HG02973 (cell line): ENCODE results near the gene ITPR1.

ENCODE experiments used
- ATAC-seq: cut with Tn5 transposase; IDR thresholded peaks from one replicate; pipeline ENCODE4 v1.9.1; 2021; ENCODE audit warnings: moderate library complexity; ENCODE audit not compliant: unreplicated experiment

The ITPR1 gene

DNA sequence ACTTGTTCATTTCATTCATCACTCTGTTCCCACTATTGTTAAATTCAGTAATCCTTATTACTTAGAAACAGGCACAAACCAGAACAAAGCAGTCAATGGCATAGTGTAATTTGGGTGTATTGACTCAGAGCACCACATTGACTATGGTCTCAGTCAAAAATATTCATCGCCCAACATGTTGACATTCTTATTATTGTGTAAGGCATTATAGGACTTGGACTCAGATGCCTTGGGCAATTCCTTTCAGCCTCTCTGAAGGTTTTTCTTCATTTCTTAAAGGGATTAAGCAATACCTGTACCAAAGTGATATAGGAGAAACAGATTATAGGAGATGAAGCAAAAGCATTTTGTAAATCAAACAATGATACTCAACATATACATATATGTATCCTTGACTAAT, 371.4 kb downstream of the ITPR1 start:
- ATAC-seq = no peak

DNA sequence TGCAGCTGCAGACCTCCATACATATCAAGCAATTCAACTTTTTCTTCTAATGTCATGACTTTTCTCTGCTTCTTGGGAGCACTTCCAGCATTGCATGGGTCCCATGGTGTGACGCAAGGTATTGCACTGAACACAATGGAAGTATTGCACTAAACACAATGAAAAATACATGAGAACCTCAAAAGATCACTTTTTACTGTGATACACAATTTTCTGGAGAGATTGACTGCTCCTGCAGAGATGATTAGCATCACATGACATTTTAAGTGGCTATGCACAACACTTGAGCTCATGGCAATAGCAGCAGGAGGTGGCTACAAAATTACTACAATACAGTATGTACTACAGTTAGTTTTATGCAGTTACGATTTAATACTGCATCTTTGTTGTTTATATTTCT, 372.6 kb downstream of the ITPR1 start:
- no peak for ATAC-seq

DNA sequence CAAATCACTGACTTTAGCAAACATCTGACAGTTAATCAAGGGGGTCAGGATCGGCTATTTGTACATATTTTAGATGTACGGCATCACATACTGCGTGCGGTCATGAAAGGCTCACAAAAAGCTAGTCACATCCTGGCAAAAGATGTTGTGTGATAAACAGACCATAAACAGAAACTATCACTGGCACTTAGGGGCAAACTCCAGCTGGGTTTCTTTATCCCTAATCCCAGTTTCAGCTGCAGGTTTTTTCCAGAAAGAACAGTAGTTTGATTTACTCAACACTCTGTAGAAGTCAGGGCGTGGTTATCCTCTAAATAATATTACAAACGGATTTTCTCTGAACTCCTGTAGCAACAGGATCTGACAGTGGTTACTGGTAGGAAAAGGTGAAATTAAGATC, 373.7 kb downstream of the ITPR1 start:
- no peak for ATAC-seq

DNA sequence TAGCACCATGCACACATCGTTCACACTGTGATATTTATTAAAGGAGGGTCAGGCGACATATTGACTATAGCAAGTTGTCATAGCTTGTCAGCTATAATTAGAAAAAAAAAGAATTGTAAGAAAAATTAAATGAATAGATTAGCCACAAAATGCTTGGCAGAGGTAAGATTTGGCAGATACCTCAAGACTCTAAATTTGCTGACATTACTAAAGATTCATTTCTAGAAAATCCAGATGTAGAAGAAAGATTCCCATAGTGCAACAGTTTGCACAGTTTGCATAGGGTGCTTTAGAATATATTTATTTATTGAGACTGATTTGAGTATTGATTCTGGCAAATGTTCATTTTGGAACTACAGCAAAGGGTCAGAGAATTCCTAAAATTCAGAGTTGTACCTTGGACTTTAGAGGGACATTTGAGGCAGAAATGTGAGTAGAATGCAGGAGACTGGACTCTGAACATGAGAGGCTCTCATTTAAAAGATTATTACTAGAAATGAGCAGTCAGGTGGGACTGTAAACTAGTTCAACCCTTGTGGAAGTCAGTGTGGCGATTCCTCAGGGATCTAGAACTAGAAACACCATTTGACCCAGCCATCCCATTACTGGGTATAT, 384.1 kb downstream of the ITPR1 start:
- ATAC-seq = no peak

DNA sequence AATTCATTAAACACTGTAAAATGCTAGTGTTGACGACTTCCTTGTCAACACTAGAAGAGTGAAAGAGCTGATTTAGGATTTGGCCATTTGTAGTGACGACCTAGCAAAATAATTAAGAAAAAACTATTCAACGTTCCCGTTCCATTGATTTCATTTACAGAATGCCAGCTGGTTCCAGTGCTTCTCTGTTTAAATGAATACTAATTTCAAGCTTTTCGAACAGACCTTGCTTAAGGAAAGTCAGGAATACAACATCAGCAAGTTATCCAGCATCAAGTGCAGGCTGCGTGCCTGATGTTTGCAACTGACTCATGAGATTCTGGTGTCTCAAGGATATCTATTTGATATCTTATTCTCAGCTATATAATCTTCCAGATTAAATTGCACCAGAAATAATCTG, 387.7 kb downstream of the ITPR1 start:
- ATAC-seq = no peak

DNA sequence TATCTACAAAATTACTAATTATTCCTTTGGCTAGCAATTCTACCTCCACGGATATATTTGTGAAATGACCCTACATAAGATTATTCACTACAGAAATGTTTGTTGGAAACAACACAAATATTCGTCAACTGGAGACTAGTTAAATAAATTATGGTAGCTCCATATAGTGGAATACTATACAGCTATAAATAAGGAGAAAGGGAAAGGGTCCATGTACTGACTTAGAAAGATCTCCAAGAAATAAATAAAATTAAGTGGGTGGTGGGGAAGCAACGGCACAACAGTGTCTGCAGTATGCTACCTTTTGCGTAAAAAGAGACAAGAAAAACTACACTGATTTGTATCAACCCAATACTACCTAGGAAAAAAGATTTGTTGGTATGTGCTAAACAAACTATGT, 389.4 kb downstream of the ITPR1 start:
- ATAC-seq = no peak

DNA sequence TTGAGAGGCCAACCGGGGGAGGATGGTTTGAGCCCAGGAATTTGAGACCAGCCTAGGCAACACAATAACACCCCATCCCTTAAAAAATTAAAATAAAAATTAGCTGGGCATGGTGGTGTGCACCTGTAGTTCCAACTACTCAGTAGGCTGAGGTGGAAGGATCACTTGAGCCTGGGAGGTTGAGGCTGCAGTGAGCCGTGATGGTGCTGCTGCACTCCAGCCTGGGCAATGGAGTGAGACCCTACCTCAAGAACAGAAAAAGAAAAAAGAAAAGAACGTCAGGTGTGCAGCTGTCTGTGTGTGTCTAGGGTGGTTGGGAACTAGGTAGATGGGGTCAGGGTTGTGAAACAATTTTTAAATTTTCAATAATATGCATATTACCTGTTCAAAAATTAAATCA, 389.9 kb downstream of the ITPR1 start:
- ATAC-seq = no peak

DNA sequence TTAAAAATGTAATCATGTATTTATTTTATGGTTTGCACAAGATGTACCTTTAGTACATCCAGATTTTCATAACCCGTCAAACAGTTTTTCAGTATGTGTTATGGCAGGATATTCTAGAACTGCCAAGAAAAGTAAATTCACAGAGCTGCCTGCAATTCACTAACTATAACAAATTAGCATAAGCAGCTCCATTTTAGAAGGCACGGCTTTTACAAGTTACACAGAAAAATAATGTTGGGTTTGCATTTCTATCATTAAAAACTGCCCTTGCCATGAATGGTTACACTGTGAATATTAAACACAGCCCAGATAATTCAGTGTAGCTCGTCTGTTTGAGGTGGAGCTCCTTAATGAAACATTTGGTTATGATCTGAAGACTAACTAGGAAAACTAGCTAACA, 391.7 kb downstream of the ITPR1 start:
- ATAC-seq = no peak

DNA sequence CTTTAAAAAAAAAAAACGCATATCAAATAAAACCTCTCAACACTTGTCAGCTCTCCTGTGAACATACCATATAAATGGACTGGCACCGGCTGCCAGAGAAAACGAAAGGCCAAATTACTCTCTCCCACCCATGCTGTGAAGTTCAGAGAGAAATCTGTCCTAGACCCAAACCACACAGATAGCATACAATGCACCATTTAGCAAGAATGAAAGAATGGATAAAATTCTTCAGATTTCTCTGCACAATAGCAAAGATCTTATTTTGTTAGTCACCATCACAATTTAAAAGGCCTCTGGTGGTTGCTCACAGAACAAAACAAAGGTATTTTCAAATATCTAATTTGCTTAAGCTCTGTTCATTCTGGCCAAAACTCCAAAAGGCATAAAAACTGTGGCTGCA, 392.2 kb downstream of the ITPR1 start:
- no peak for ATAC-seq

DNA sequence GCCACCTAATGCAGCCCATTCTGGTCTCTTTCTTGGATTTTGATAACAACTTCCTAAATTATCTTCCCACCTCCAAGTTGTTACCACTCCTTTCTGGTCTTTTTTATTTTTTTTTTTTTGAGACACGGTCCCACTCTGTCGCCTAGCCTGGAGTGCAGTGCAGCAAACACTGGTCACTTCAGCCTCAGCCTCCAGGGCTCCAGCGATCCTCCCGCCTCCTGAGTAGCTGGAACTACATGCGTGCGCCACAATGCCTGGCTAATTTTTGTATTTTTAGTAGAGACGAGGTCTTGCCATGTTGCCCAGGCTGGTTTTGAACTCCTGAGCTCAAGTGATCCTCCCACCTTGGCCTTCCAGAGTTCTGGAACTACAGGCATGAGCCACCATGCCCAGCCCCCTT, 393.3 kb downstream of the ITPR1 start:
- no peak for ATAC-seq

DNA sequence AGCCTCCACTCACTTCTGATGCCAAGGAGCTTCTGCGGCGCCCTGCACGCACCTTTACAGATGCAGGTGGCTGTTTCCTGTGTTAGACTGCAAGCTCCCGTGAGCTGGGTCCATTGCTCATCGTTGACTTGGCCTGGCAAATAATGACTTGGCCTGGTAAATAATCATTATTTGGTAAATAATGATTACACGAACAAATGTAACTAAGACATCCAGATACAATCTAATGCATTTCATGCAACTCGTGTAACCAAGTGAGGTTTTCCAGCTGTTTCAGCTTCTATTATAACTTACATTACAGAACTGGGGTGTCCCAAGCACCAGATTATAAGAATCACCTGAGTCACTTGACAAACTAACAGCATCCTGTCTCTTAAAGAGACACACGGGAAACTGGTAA, 394.0 kb downstream of the ITPR1 start:
- no peak for ATAC-seq

DNA sequence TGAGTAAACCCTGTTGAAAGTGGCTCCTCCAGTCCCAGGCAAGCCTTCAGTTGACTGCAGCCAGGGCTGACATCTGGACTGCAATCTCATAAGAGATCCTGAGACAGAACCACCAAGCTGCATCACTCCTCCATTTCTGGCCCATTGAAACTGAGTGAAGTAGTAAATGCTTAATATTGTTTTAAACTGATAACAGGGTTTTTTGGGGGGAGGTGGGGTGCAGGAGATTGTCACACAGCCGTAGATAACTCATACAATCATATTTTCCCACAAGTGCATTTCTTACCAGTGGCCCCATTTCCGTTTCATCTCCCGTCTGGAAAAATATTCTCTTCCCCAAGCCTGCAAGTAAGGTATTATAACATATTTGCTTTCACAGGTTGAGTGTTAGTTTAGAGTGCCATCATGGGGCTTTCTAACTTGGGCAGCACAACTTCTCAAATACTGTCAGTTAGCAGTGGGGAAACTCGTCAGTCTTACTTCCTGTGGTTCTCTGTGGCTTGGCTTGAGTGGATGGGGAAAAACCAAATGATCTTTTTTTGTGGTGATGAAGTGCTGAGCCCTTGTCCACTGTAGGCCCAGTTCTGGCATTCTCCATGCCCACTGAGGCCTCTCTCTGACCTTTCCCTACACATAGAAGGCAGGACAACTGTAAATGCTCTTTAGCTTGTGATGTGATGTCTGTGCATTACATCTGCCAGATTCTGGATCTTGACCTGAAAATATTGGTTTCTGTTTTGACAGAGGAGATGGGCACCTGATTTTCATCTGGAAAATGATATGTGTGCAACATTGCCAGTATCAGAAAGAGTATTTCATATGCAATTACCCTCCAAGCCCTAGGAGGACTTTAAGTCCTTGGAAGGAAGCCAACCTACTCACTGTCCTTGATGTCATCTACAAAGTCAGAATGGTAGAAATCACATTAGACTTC, 396.0 kb downstream of the ITPR1 start:
- peak; percentile 76 for ATAC-seq

DNA sequence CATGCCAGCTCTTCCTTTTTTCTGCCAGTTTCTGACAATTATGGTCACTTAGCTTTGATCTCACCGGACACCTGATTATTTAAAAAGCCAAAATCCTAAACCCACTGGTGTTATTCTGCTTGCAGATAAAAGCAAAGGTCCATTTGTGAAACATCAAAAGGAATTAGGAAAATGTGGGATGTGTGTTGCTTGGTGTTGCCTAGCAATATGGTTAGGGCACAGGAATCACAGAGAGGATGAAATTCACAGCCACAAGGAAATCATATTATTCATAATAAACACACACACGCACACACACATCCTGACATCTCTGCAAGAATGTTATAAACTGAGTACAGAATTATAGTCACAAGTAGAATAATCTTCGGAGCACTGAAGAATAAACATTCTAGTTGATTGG, 396.7 kb downstream of the ITPR1 start:
- no peak for ATAC-seq

DNA sequence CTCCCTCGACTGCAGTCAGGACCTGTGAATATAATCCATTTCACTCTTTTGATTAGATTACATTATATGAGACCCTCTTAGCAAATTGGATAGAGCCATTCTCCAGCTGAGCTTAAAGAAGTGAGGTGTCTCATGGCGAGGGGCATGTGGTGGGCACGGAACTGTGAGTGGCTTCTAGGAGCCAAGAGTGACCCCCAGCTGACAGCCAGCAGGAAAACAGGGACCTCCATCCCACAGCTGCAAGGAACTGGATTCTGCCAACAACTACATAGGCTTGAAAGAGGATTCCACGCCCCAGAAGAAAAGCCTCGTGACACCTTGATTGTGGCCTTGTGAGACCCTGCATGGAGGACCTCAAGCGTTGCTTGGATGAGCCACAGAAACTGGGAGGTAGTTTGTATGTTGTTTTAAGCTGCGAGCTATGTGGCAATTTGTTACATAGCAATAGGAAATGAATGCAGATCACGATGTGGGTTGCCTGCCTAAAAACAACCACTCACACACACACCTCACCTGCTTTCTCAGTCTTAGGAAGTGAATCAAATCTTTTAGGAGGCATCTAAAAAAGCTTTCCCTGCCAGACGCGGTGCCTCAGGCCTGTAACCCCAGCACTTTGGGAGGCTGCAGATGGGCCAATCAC, 401.9 kb downstream of the ITPR1 start:
- no peak for ATAC-seq

DNA sequence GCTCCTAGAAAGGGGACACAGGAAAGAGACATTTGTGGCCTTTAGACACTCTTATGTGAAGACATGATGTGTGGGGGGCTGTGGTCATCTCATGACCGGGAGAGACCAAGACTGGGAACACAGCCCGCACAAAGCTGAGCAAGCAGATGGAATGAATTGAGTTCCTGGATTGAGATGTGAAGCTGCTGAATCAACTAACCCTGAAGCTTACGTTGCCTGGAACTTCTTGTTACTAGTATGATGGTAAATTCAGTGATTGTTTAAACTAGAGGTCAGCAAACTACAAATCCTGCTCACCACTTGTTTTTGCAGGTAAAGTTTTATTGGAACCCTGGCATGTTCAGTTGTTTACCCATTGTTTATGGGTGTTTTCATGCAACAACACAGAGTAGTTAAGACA, 402.7 kb downstream of the ITPR1 start:
- ATAC-seq = no peak
